ENCODE results near the gene CLEC1B. TPM values are rescaled to one million over a fixed set of nuclear protein-coding genes. Genes with fewer than 3 reads are reported as not detected.

CLEC1B gene
- total RNA-seq, 6 experiments from 2014 or later, result not detected

DNA sequence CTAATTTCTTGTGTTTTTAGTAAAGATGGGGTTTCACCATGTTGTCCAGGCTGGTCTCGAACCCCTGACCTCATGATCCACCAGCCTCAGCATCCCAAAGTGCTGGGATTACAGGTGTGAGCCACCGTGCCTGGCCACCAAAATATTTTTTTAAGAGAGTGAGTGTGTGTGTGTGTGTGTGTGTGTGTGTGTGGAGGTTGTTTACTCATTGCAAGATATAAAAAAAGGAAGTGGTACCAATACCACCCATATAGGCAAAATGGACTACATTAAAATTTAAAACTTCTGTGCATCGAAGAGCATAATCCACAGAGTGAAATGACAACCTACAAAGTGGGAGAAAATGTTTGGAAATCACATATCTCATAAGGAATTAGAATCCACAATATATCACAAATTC, 51.2 kb downstream of the CLEC1B start:
- TF ChIP-seq, protein P1, sequence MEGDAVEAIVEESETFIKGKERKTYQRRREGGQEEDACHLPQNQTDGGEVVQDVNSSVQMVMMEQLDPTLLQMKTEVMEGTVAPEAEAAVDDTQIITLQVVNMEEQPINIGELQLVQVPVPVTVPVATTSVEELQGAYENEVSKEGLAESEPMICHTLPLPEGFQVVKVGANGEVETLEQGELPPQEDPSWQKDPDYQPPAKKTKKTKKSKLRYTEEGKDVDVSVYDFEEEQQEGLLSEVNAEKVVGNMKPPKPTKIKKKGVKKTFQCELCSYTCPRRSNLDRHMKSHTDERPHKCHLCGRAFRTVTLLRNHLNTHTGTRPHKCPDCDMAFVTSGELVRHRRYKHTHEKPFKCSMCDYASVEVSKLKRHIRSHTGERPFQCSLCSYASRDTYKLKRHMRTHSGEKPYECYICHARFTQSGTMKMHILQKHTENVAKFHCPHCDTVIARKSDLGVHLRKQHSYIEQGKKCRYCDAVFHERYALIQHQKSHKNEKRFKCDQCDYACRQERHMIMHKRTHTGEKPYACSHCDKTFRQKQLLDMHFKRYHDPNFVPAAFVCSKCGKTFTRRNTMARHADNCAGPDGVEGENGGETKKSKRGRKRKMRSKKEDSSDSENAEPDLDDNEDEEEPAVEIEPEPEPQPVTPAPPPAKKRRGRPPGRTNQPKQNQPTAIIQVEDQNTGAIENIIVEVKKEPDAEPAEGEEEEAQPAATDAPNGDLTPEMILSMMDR (IDR thresholded peaks at IDR 0.05), result no peak
- H3K27me3 Mint-ChIP-seq (ENCODE audit: insufficient read depth), result peaks cover 18% of the 10 kb centered on the region
- no peak for DNase-seq
- H3K4me1 Mint-ChIP-seq (ENCODE audit: low read depth), result no peaks in the 10 kb centered on the region
- no peak overlapping the region for H3K4me3 Mint-ChIP-seq
- H3K27ac Mint-ChIP-seq, result no peak overlapping the region
- H3K36me3 Mint-ChIP-seq (ENCODE audit: low read depth), result no peaks in the 10 kb centered on the region
- no peaks in the 10 kb centered on the region for H3K9me3 Mint-ChIP-seq

DNA sequence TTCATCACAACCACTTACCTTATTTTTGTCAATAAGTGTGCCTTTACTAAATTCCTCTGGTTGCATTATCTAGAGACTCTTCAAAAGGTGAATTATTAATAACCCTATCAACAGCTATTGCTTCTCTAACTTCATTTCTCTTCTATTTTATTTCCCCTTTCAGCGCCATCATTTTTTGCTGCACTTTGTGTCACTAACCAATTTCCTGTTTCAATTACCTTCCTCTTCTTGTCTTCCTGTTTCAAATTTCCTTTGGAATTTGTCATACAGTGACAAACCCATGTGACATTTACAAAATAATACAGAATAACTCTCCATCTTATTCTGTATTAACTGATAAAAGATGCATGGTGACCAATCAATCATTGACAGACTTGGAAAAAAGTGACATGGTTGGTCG, 54.5 kb downstream of the CLEC1B start:
- Mint-ChIP-seq H3K4me3 (no peak overlapping the region), H3K9me3 (no peaks in the 10 kb centered on the region), H3K27me3 (ENCODE audit: insufficient read depth) (peaks cover 15% of the 10 kb centered on the region), H3K4me1 (ENCODE audit: low read depth) (no peaks in the 10 kb centered on the region), H3K27ac (no peak overlapping the region), H3K36me3 (ENCODE audit: low read depth) (no peaks in the 10 kb centered on the region)
- TF ChIP-seq, protein P1 (IDR thresholded peaks at IDR 0.05), result no peak
- DNase-seq, result no peak

GRCh38 chr12:9943240-9943639, 55.7 kb downstream of the CLEC1B start:
- TF ChIP-seq, protein P1 (IDR thresholded peaks at IDR 0.05), result no peak
- Mint-ChIP-seq H3K36me3 (ENCODE audit: low read depth) (no peaks in the 10 kb centered on the region), H3K27me3 (ENCODE audit: insufficient read depth) (peaks cover 15% of the 10 kb centered on the region), H3K4me3 (no peak overlapping the region), H3K9me3 (no peaks in the 10 kb centered on the region), H3K4me1 (ENCODE audit: low read depth) (no peaks in the 10 kb centered on the region), H3K27ac (no peak overlapping the region)
- DNase-seq, result no peak

Other genes starting within 250 kb of the CLEC1B start
- gene CD69, start 238.2 kb downstream of the CLEC1B start, total RNA-seq (2021; fragmentation: NEBNext Ultra II Directional; extraction: Animal tissue kit (Norgen Biotek cat#: 25700)), result not detected
- gene KLRF1, start 171.6 kb downstream of the CLEC1B start, total RNA-seq (2021; fragmentation: NEBNext Ultra II Directional; extraction: Animal tissue kit (Norgen Biotek cat#: 25700)), result not detected
- gene CLEC2B, start 129.8 kb downstream of the CLEC1B start, total RNA-seq (2021; fragmentation: NEBNext Ultra II Directional; extraction: Animal tissue kit (Norgen Biotek cat#: 25700)), result not detected
- gene KLRF2, start 117.6 kb downstream of the CLEC1B start, total RNA-seq (2021; fragmentation: NEBNext Ultra II Directional; extraction: Animal tissue kit (Norgen Biotek cat#: 25700)), result not detected
- gene CLEC2A, start 66.8 kb downstream of the CLEC1B start, total RNA-seq (2021; fragmentation: NEBNext Ultra II Directional; extraction: Animal tissue kit (Norgen Biotek cat#: 25700)), result not detected
- not detected for gene CLEC12A, start 27.7 kb downstream of the CLEC1B start, total RNA-seq (2021; fragmentation: NEBNext Ultra II Directional; extraction: Animal tissue kit (Norgen Biotek cat#: 25700))
- under 1 TPM; 0.24 to 0.40 (median 0.36) TPM for gene CLEC12B, start 11.5 kb upstream of the CLEC1B start, total RNA-seq (2021; fragmentation: NEBNext Ultra II Directional; extraction: Animal tissue kit (Norgen Biotek cat#: 25700))
- not detected for gene CLEC9A, start 31.6 kb upstream of the CLEC1B start, total RNA-seq (2021; fragmentation: NEBNext Ultra II Directional; extraction: Animal tissue kit (Norgen Biotek cat#: 25700))
- gene CLEC1A, start 99.9 kb upstream of the CLEC1B start, total RNA-seq (2021; fragmentation: NEBNext Ultra II Directional; extraction: Animal tissue kit (Norgen Biotek cat#: 25700)), result 1 to 10 TPM in 1 of 6 experiments, under 1 TPM in 5; 0.14 to 1.2 (median 0.71) TPM
- not detected for gene CLEC7A, start 131.1 kb upstream of the CLEC1B start, total RNA-seq (2021; fragmentation: NEBNext Ultra II Directional; extraction: Animal tissue kit (Norgen Biotek cat#: 25700))
- gene OLR1, start 173.0 kb upstream of the CLEC1B start, total RNA-seq (2021; fragmentation: NEBNext Ultra II Directional; extraction: Animal tissue kit (Norgen Biotek cat#: 25700)), result 10 to 100 TPM; 30.3 to 53.6 (median 40.0) TPM
- 1 to 10 TPM in 4 of 6 experiments, under 1 TPM in 2; 0.74 to 2.3 (median 1.1) TPM for gene TMEM52B, start 179.9 kb upstream of the CLEC1B start, total RNA-seq (2021; fragmentation: NEBNext Ultra II Directional; extraction: Animal tissue kit (Norgen Biotek cat#: 25700))
- gene GABARAPL1, start 213.8 kb upstream of the CLEC1B start, total RNA-seq (2021; fragmentation: NEBNext Ultra II Directional; extraction: Animal tissue kit (Norgen Biotek cat#: 25700)), result 100 to 1,000 TPM; 152 to 231 (median 162) TPM